Keratinocyte (primary cell): Measurements from ENCODE around the gene ATG10.

ENCODE experiments used
- EZH2 ChIP-seq: IDR thresholded peaks from one replicate; pipeline ENCODE4 v1.6.1; 2012; ENCODE audit warnings: inconsistent platforms, mild to moderate bottlenecking, low read length, moderate library complexity
- TF ChIP-seq, protein P1 (sequence below), 3 experiments: IDR thresholded peaks in 1 of 3; conservative IDR thresholded peaks in 1 of 3; optimal IDR thresholded peaks in 1 of 3; 2 replicates in 2 of 3; 3 replicates in 1 of 3; pipeline versions ENCODE3 to v1.5.1; 2011; ENCODE audit warnings: low read length in 3 of 3, mild to moderate bottlenecking in 3 of 3, moderate library complexity in 2 of 3, control low read depth in 1 of 3, inconsistent platforms in 1 of 3; ENCODE audit not compliant: insufficient read depth in 2 of 3; ENCODE audit errors: extremely low read depth in 1 of 3

- TF ChIP-seq EZH2, result no peak
- TF ChIP-seq, protein P1, sequence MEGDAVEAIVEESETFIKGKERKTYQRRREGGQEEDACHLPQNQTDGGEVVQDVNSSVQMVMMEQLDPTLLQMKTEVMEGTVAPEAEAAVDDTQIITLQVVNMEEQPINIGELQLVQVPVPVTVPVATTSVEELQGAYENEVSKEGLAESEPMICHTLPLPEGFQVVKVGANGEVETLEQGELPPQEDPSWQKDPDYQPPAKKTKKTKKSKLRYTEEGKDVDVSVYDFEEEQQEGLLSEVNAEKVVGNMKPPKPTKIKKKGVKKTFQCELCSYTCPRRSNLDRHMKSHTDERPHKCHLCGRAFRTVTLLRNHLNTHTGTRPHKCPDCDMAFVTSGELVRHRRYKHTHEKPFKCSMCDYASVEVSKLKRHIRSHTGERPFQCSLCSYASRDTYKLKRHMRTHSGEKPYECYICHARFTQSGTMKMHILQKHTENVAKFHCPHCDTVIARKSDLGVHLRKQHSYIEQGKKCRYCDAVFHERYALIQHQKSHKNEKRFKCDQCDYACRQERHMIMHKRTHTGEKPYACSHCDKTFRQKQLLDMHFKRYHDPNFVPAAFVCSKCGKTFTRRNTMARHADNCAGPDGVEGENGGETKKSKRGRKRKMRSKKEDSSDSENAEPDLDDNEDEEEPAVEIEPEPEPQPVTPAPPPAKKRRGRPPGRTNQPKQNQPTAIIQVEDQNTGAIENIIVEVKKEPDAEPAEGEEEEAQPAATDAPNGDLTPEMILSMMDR (optimal IDR thresholded peaks at IDR 0.05 in 1 of 3, IDR thresholded peaks at IDR 0.05 in 1 of 3, conservative IDR thresholded peaks at IDR 0.05 in 1 of 3; ENCODE audit: extremely low read depth in 1 of 3, insufficient read depth in 2 of 3, low read length in 3 of 3), result no peak
Measured at GRCh38 chr5:82163452-82164175, 191.8 kb downstream of the ATG10 start.
